Neural cell (in vitro differentiated cells): Measurements from ENCODE around the gene PRTFDC1. TPM values are rescaled to one million over a fixed set of nuclear protein-coding genes. Genes with fewer than 3 reads are reported as not detected.

Experiments used
- H2AFZ ChIP-seq: fragments of 200-600, 300-800 bp; sonication (generic), shearing (Covaris generic); 2 replicates; pipeline ENCODE4 v1.6.0; 2014; ENCODE audit warnings: low read depth, mild to moderate bottlenecking, antibody characterized with exemption, low read length, moderate library complexity
- H3F3A ChIP-seq: fragments of 200-600 bp; shearing (Covaris generic); 2 replicates; pipeline ENCODE4 v1.6.1; 2016; ENCODE audit warnings: mild to moderate bottlenecking, moderate library complexity, mixed read lengths, antibody characterized with exemption, low read length; ENCODE audit not compliant: insufficient read depth, poor library complexity, severe bottlenecking
- H3K27ac ChIP-seq: fragments of 200-600, 300-800 bp; sonication (generic), shearing (Covaris generic); 2 replicates; pipeline ENCODE4 v1.5.1; 2014; ENCODE audit warnings: mild to moderate bottlenecking, low read length, moderate library complexity
- H3K27me3 ChIP-seq: fragments of 300-800, 200-600 bp; sonication (generic), shearing (Covaris generic); 2 replicates; pipeline ENCODE4 v1.6.0; 2014; ENCODE audit warnings: mild to moderate bottlenecking, low read depth, low read length, moderate library complexity; ENCODE audit not compliant: insufficient read depth
- H3K36me3 ChIP-seq: fragments of 300-800, 200-600 bp; sonication (generic), shearing (Covaris generic); 2 replicates; pipeline ENCODE4 v1.5.1; 2014; ENCODE audit warnings: mild to moderate bottlenecking, antibody characterized with exemption, low read length, moderate library complexity; ENCODE audit not compliant: insufficient read depth
- H3K4me2 ChIP-seq: fragments of 300-800, 200-600 bp; sonication (generic), shearing (Covaris generic); 2 replicates; pipeline ENCODE4 v1.6.0; 2014; ENCODE audit warnings: mild to moderate bottlenecking, low read length
- H3K4me3 ChIP-seq: fragments of 300-800, 200-600 bp; sonication (generic), shearing (Covaris generic); 2 replicates; pipeline ENCODE4 v1.5.1; 2014; ENCODE audit warnings: mild to moderate bottlenecking, low read length, moderate library complexity
- H3K79me2 ChIP-seq: fragments of 200-600 bp; shearing (Covaris generic); replicated peaks from 2 replicates; pipeline ENCODE4 v1.6.0; 2014; ENCODE audit warnings: mild to moderate bottlenecking, low read length, moderate library complexity; ENCODE audit not compliant: insufficient read depth
- H3K9ac ChIP-seq: fragments of 300-800, 200-600 bp; sonication (generic), shearing (Covaris generic); 2 replicates; pipeline ENCODE4 v1.6.1; 2016; ENCODE audit warnings: mild to moderate bottlenecking, low read length, mixed read lengths
- H3K9me2 ChIP-seq: fragments of 200-600 bp; shearing (Covaris generic); 2 replicates; pipeline ENCODE4 v1.6.1; 2016; ENCODE audit warnings: mild to moderate bottlenecking, low read length, mixed read lengths; ENCODE audit not compliant: insufficient read depth
- H3K9me3 ChIP-seq: fragments of 200-600, 300-800 bp; sonication (generic), shearing (Covaris generic); 2 replicates; pipeline ENCODE4 v1.6.1; 2016; ENCODE audit warnings: mild to moderate bottlenecking, mixed run types, low read length, moderate library complexity, mixed read lengths
- H4K20me1 ChIP-seq: fragments of 200-600 bp; shearing (Covaris generic); 2 replicates; pipeline ENCODE4 v1.6.1; 2016; ENCODE audit warnings: mild to moderate bottlenecking, mixed run types; ENCODE audit not compliant: insufficient read depth
- CTCF ChIP-seq: fragments of 450-650 bp; IDR thresholded peaks from 2 replicates; pipeline ENCODE4 v1.5.1; 2014; ENCODE audit warnings: antibody characterized with exemption, mild to moderate bottlenecking, moderate library complexity; ENCODE audit not compliant: poor library complexity, severe bottlenecking
- EP300 ChIP-seq: fragments of 450-650 bp; conservative IDR thresholded peaks from 2 replicates; pipeline ENCODE4 v1.6.1; 2014; ENCODE audit warnings: antibody characterized with exemption, mild to moderate bottlenecking, moderate library complexity; ENCODE audit not compliant: poor library complexity, severe bottlenecking
- EZH2 ChIP-seq: fragments of 200-600, 300-800 bp; shearing (Covaris generic), sonication (generic); IDR thresholded peaks from 2 replicates; pipeline ENCODE4 v1.6.1; 2014; ENCODE audit warnings: antibody characterized with exemption, low read length, borderline replicate concordance, mild to moderate bottlenecking; ENCODE audit not compliant: insufficient read depth, poor library complexity, severe bottlenecking
- MXI1 ChIP-seq: fragments of 450-650 bp; conservative IDR thresholded peaks from 2 replicates; pipeline ENCODE4 v1.6.1; 2014; ENCODE audit warnings: antibody characterized with exemption, mild to moderate bottlenecking; ENCODE audit not compliant: poor library complexity, severe bottlenecking
- POLR2AphosphoS5 ChIP-seq: IDR thresholded peaks from 2 replicates; pipeline ENCODE4 v1.6.1; 2012
- RAD21 ChIP-seq: fragments of 450-650 bp; conservative IDR thresholded peaks from 2 replicates; pipeline ENCODE4 v1.6.1; 2014; ENCODE audit warnings: antibody characterized with exemption, mild to moderate bottlenecking, moderate library complexity
- REST ChIP-seq: IDR thresholded peaks from 2 replicates; pipeline ENCODE4 v1.6.1; 2012; ENCODE audit warnings: borderline replicate concordance
- SMC3 ChIP-seq: fragments of 450-650 bp; conservative IDR thresholded peaks from 2 replicates; pipeline ENCODE4 v1.6.1; 2014; ENCODE audit warnings: antibody characterized with exemption, mild to moderate bottlenecking, moderate library complexity; ENCODE audit not compliant: poor library complexity
- TAF1 ChIP-seq: IDR thresholded peaks from 2 replicates; pipeline ENCODE4 v1.6.1; 2012; ENCODE audit warnings: low read depth
- polyA plus RNA-seq: library from polyadenylated mRNA; depleted of rRNA; stranded (reverse); fragments of >200 nt; gene quantifications from 2 replicates; pipeline ENCODE4 v1.2.3, GENCODE V29; 2014

PRTFDC1 gene
- polyA plus RNA-seq, 1 donor from 2014 or later = 3.4 TPM

GRCh38 chr10:24929056-24929544, 23.3 kb downstream of the PRTFDC1 start:
- TF ChIP-seq TAF1 (no peak), EZH2 (no peak), CTCF (no peak), MXI1 (no peak), EP300 (no peak), POLR2AphosphoS5 (no peak), SMC3 (no peak), REST (no peak)
- no peak overlapping the region for H3K4me2 ChIP-seq
- H3K27ac ChIP-seq = no peak overlapping the region
- no peaks in the 10 kb centered on the region for H3K9me3 ChIP-seq
- no peaks in the 10 kb centered on the region for H3F3A ChIP-seq
- no peaks in the 10 kb centered on the region for H3K9me2 ChIP-seq
- H3K9ac ChIP-seq = no peak overlapping the region
- H3K36me3 ChIP-seq = no peaks in the 10 kb centered on the region
- no peaks in the 10 kb centered on the region for H3K27me3 ChIP-seq
- H3K79me2 ChIP-seq = no peaks in the 10 kb centered on the region
- H4K20me1 ChIP-seq = no peaks in the 10 kb centered on the region
- no peak overlapping the region for H3K4me3 ChIP-seq
- H2AFZ ChIP-seq = no peak overlapping the region

DNA sequence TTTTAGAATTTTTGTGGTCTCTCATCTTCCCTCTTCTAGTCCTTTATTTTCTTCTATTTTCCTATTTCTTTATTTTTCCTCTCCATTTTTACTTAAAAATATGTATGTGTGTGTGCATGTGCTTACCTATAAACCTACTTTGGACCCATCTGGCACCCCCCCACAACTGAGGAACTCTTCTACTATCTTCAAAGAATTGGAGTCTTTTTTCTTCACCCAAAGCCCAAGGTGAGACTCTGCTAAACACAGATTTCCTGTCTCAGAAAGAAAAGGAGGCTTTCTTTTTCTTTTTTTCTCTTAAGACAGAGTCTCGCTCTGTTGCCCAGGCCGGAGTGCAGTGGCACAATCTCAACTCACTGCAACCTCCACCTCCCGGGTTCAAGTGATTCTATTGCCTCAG, 24.2 kb downstream of the PRTFDC1 start:
- Histone ChIP-seq H3K9me3 (no peaks in the 10 kb centered on the region), H2AFZ (no peak overlapping the region), H3K4me3 (no peak overlapping the region), H3K4me2 (no peak overlapping the region), H3K9ac (no peak overlapping the region), H3K79me2 (no peaks in the 10 kb centered on the region), H3K36me3 (no peaks in the 10 kb centered on the region), H3K9me2 (no peaks in the 10 kb centered on the region), H3F3A (no peaks in the 10 kb centered on the region), H3K27me3 (no peaks in the 10 kb centered on the region), H4K20me1 (no peaks in the 10 kb centered on the region), H3K27ac (no peak overlapping the region)
- TF ChIP-seq EP300 = no peak
- TF ChIP-seq SMC3 = no peak
- no peak for TF ChIP-seq TAF1
- TF ChIP-seq EZH2 = no peak
- no peak for TF ChIP-seq REST
- TF ChIP-seq POLR2AphosphoS5 = no peak
- TF ChIP-seq MXI1 = no peak
- no peak for TF ChIP-seq RAD21
- no peak for TF ChIP-seq CTCF
